SIG-M5 (cell line): ENCODE data around the gene KIF6.
"Not testable (repeated sequence)": the region's sequence is repeated elsewhere in the genome, so short reads cannot be mapped to it uniquely, and the experiment has no call there.

Experiments used
- DNase-seq: peaks from one replicate; lab custom pipeline; 2025; lab: John Stamatoyannopoulos, UW

KIF6 gene

DNA sequence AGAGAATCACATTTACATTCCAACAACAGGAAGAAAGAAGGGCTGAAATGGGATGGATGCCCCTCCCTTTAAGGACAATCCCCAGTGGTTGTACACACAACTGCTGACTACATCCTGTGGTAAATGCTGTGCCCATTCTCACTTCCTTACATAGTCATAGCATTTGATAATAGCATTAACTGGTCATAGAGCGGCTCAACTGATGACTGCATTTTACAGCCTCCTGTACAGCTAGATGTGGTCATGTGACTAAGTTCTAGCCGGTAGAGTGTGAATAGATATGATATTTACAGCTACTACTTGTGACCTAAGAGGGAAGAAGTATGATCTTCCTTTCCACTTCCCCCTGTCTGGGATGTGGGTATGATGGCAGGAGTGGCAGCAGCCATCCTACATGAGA is 435.7 kb downstream of the KIF6 start:
- no peak for DNase-seq

DNA sequence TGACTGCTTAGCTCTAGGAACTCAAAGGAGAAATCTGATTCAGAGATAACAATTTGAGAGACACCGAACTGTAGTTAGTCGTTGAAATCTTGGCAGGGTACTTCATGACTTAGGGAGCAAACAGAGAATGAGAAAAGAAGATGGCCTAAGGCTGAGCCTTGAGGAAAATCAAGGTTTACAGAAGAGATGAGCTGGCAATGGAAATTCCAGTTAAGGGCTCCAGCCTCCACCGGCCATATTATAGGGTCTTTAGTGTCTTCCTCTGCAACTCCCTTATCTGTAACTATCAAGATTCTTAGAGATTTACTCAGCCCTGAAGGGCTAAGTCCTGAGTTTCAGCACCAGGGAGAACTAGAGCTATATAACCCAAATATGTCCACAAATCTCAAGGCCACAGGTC is 437.6 kb downstream of the KIF6 start:
- DNase-seq: no peak

DNA sequence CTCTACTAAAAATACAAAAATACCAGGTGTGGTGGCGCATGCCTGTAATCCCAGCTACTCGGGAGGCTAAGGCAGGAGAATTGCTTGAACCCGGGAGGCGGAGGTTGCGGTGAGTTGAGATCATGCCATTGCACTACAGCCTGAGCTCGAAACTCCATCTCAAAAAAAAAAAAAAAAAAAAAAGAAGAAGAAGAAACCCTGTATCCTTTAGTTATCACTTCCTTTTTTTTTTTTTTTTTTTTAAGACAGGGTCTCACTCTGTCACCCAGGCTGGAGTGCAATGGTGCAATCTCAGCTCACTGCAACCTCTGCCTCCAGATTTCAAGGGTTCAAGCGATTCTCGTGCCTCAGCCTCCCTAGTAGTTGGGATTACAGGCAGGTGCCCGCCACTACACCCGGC is 438.6 kb downstream of the KIF6 start:
- DNase-seq: not testable (repeated sequence)

DNA sequence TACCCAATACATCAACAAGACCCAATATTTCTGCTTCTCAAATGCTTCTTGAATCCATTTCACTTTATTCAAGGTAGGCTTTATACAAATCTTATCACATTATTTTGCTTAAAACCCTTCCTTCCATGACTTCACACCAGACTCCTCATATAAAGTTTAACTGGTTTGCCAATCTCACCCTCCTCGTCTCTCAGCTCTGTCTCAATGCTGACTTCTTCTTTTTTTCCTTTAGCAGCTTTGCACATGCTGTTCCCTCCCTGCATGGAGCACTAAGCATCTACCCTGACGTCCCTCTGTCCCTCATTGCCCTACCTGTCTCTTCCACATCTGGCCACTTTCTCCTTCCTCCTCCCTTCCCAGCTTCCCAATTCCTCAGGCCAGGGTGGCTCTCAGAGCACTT is 442.4 kb downstream of the KIF6 start:
- DNase-seq: no peak

DNA sequence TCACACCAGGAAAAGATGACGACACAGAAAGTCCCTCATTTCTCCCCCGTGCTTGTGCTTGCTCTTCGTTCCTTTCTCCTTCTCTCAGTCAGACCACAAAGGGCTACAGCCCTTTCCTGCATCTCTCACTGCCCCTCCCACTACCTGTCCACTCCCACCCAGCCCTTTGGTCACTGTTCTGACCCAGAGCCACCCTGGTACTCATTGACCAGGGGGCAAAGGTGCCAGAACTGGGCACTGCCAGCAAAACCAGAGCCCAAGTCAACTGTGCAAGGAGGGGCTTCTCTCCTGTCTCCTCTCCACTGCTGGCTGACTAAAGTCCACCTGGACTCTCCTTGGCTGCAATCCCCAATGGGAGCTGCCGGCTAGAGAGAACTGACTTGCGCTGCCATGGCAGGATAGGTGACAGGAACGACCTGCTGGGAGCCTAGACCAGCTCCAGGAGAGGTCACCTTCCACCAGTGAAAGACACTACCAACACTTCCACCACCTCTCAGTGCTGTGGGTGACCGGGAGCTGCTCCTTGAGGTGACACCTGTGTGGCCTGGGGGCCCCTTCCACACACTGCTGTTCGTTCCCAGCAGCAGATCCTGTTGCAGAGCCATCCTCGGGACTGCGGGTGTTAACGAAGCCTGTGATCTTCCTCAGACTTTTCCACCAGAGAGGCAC is 443.8 kb downstream of the KIF6 start:
- DNase-seq: no peak

DNA sequence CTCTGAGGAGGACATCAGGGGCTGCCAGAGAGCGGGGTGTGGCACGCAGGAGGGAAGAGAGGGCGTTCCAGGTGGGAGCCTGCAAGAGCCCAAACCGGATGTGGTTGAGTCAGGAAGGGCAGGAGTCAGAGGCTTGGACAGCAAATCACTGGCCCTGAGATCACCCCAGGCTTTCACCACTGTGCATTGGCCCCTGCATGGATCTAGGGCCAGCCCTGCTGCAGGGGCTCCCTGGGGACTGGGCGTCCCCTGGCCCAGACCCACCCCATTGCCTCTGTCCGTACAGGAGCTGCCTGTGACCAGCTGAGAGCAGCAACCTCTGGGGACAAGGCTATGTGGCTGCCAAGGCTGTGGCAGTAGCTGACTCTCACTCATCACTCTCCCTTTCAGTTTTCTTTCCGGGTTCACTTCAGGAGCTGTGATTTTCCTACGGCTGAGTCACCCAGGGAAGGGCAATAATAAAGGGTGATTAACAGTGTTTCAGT is 444.9 kb downstream of the KIF6 start:
- no peak for DNase-seq
